Right atrium auricular region (tissue), 2 donors: ENCODE data around the gene ESRRB. TPM values are rescaled to one million over a fixed set of nuclear protein-coding genes. Genes with fewer than 3 reads are reported as not detected.
A peak's percentile ranks its signal among the peaks of the same experiment; 100 is the strongest.

Experiments used
- DNase-seq: peaks from one replicate; pipeline ENCODE4 v3.0.0-alpha.2; 2019; ENCODE audit warnings: low spot score
- H3K27ac ChIP-seq, 2 donors: fragments of 200-600 bp; sonication (generic); 1 replicate in 1 of 2; 2 replicates in 1 of 2; pipeline ENCODE4 v1.5.1; 2016 to 2019
- H3K27me3 ChIP-seq, 2 donors: fragments of 200-600 bp; sonication (generic); one replicate each; pipeline versions ENCODE4 v1.5.1 to v1.6.0; 2017 to 2019
- H3K36me3 ChIP-seq: fragments of 200-600 bp; sonication (generic); one replicate; pipeline ENCODE4 v1.5.1; 2016
- H3K4me1 ChIP-seq, 2 donors: fragments of 200-600 bp; sonication (generic); one replicate each; pipeline versions ENCODE4 v1.5.1 to v1.6.0; 2017 to 2019
- H3K4me3 ChIP-seq, 2 donors: fragments of 200-600 bp; sonication (generic); 1 replicate in 1 of 2; 2 replicates in 1 of 2; pipeline ENCODE4 v1.5.1; 2017 to 2019; ENCODE audit warnings: mild to moderate bottlenecking in 1 of 2, moderate library complexity in 1 of 2
- H3K9me3 ChIP-seq, 2 donors: fragments of 200-600 bp; sonication (generic); one replicate each; pipeline ENCODE4 v1.5.1; 2019
- total RNA-seq, 2 donors: library from RNA; depleted of rRNA; stranded (reverse); fragments of >200 nt; gene quantifications; one replicate each; pipeline ENCODE4 v1.1.0, GENCODE V29; 2016
- TF ChIP-seq, protein P1 (sequence below), 2 donors: fragments of 200-600 bp; sonication (generic); IDR thresholded peaks; one replicate each; pipeline ENCODE4 v1.5.1; 2019; ENCODE audit warnings: antibody characterized with exemption in 2 of 2

ESRRB gene
- total RNA-seq, 2 donors from 2014 or later = 10.0 to 14.8 TPM

DNA sequence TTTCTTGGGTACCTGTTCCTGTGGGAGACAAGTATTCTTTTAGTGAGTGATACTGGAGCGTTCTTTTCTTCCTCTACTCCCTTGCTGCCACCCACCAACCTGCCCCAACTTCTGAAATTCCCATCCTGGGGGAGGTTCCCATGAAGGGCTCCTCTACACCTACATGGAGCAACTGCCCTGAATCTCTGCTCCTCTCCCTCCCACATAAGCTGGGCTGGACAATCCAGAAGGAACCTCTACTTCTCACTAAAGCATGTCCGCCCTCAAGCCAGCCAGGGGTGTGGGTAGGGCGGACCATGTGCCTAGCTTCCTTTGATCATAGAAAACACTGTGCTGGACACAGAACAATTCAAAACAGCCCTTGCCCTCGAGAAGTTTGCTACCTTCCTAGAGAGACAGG lies 25.9 kb upstream of the ESRRB start:
- Histone ChIP-seq H3K27ac (no peak overlapping the region), H3K9me3 (no peaks in the 10 kb centered on the region), H3K27me3 (no peaks in the 10 kb centered on the region), H3K4me1 (peaks cover 0 to 13% of the 10 kb centered on the region in 2 donors), H3K4me3 (no peak overlapping the region), H3K36me3 (no peaks in the 10 kb centered on the region)
- no peak for DNase-seq
- TF ChIP-seq, protein P1, sequence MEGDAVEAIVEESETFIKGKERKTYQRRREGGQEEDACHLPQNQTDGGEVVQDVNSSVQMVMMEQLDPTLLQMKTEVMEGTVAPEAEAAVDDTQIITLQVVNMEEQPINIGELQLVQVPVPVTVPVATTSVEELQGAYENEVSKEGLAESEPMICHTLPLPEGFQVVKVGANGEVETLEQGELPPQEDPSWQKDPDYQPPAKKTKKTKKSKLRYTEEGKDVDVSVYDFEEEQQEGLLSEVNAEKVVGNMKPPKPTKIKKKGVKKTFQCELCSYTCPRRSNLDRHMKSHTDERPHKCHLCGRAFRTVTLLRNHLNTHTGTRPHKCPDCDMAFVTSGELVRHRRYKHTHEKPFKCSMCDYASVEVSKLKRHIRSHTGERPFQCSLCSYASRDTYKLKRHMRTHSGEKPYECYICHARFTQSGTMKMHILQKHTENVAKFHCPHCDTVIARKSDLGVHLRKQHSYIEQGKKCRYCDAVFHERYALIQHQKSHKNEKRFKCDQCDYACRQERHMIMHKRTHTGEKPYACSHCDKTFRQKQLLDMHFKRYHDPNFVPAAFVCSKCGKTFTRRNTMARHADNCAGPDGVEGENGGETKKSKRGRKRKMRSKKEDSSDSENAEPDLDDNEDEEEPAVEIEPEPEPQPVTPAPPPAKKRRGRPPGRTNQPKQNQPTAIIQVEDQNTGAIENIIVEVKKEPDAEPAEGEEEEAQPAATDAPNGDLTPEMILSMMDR (IDR thresholded peaks at IDR 0.05) = no peak

DNA sequence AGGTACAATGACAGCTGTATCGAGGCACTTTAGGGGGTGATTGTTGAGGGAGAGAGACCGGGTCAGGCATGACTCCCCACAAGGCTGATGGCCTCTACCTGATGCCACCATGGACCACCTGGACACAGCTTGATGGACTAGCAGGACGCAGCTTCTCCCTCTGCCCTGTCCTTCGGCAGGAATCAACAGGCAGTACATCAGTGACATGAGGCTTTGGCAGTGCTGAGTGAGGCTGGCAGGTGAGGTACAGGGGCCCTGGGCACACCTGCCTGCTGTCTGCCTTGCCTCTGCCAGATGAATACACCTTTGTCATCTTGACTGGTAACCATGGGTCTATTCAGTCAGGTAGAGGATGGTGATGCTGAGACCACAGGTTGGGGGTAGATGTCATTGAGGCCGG lies 25.3 kb upstream of the ESRRB start:
- Histone ChIP-seq H3K27ac (no peak overlapping the region), H3K4me3 (no peak overlapping the region), H3K36me3 (no peaks in the 10 kb centered on the region), H3K4me1 (peaks cover 0 to 13% of the 10 kb centered on the region in 2 donors), H3K27me3 (no peaks in the 10 kb centered on the region), H3K9me3 (no peaks in the 10 kb centered on the region)
- TF ChIP-seq, protein P1 (IDR thresholded peaks at IDR 0.05) = no peak
- DNase-seq = no peak

DNA sequence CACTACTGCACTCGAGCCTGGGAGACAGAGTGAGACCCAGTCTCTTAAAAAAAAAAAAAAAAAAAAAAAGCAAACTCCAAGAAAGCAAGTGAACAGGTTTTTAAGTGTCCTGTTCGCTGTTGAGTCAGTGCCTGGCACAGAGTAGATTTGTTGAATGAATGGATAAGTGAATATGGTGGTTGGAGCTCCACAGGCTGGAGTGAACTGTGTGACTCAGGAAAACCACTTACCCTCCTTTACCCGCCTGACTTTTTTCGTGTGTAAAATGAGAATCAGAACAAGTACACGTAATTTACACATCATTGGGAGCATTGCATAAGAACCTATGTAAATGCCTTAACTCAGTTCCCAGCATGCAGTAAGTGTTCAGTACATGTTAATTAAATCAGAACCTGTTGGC lies 24.0 kb upstream of the ESRRB start:
- no peak overlapping the region for H3K27ac ChIP-seq
- TF ChIP-seq, protein P1 (IDR thresholded peaks at IDR 0.05) = no peak
- H3K9me3 ChIP-seq = no peaks in the 10 kb centered on the region
- H3K4me3 ChIP-seq = no peak overlapping the region
- H3K4me1 ChIP-seq = peaks cover 0 to 13% of the 10 kb centered on the region in 2 donors
- no peaks in the 10 kb centered on the region for H3K36me3 ChIP-seq
- no peaks in the 10 kb centered on the region for H3K27me3 ChIP-seq
- DNase-seq = no peak

DNA sequence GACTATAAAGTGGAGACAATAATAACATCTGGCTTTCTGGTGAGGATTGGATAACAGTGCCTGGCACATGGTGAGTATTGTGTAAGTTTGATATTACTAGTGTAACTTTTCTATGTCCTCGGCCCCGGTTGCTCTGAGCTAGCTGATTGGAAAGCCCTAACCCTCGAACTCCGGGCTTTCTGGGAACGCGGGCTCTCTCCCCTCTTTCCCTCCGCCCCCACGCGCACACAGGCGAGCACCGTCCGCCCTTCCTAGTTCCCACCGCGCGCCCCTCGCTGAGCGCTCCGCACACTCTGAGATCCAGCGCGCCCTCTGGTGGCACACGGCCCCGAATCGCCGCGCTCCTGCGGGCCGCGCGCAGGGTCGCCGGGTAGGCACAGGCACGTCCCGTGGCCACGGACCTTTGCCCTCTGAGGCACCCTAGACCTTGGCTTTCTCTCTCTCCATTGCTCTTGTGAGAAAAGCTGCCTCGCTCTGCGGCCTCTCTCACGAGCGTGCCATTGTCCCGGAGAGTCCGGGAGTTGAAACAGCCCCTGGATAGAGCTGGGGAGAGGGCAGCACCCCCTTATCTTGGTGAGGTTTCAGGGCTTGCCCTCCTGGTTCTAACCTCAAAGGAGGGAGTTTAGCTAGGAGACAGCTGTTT lies 23.2 kb upstream of the ESRRB start:
- peak overlapping the region in 1 of 2 donors; percentile 34 for H3K4me3 ChIP-seq
- DNase-seq = no peak
- no peaks in the 10 kb centered on the region for H3K27me3 ChIP-seq
- no peaks in the 10 kb centered on the region for H3K36me3 ChIP-seq
- TF ChIP-seq, protein P1 (IDR thresholded peaks at IDR 0.05) = peak; percentile 89 to 94
- H3K9me3 ChIP-seq = no peaks in the 10 kb centered on the region
- peaks cover 0 to 13% of the 10 kb centered on the region in 2 donors for H3K4me1 ChIP-seq
- no peak overlapping the region for H3K27ac ChIP-seq

DNA sequence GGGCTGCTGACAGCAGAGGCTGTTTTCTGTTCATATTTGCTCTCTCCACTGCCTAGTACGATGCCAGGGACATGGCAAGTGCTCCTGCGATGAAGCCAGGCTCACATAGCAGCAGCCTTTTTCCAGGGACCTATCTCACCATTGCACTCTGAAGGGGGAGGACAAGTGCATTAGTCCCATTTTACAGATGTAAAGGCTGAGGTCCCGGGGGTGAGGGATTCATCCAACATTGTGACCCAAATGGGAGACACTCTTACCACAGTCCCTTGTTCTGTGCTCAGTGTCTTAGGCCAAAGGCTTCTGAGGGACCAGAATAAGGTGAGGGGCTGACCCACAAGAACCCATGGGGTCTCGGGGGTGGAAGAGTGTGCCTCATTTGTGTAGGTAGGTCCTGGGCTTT lies 21.6 kb upstream of the ESRRB start:
- TF ChIP-seq, protein P1 (IDR thresholded peaks at IDR 0.05) = no peak
- H3K4me1 ChIP-seq = peaks cover 0 to 8% of the 10 kb centered on the region in 2 donors
- no peaks in the 10 kb centered on the region for H3K9me3 ChIP-seq

DNA sequence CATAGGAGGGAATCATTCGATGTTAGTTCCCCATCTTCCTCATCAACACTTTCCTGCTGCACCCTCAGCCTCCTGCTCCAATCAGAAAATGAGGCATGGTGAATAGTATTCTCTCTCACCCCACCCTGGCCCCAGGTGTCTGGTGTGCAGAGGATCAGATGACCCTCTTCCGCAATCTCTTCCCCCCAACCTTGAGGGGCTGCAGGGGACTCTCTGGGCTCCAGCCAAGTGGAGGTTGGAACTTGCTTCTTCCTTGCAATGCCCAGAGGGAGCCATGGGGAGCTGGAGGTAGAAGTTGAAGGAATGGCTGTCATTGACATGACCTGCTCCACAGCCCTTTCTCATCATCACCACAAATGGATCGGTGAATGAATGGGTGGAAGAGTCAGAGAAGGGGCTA lies 20.2 kb upstream of the ESRRB start:
- Histone ChIP-seq H3K4me1 (peaks cover 0 to 8% of the 10 kb centered on the region in 2 donors), H3K27ac (no peak overlapping the region), H3K4me3 (no peak overlapping the region), H3K27me3 (no peaks in the 10 kb centered on the region), H3K36me3 (no peaks in the 10 kb centered on the region), H3K9me3 (no peaks in the 10 kb centered on the region)
- DNase-seq = no peak
- TF ChIP-seq, protein P1 (IDR thresholded peaks at IDR 0.05) = no peak

More for the DNA sequence above, 21.6 kb upstream of the ESRRB start:
- no peak for DNase-seq
- no peak overlapping the region for H3K27ac ChIP-seq
- no peak overlapping the region for H3K4me3 ChIP-seq
- no peaks in the 10 kb centered on the region for H3K36me3 ChIP-seq
- no peaks in the 10 kb centered on the region for H3K27me3 ChIP-seq
